GM12892 (cell line): ENCODE results near the gene MTMR8. TPM values are rescaled to one million over a fixed set of nuclear protein-coding genes. Genes with fewer than 3 reads are reported as not detected.
"Not testable (repeated sequence)": the region's sequence is repeated elsewhere in the genome, so short reads cannot be mapped to it uniquely, and the experiment has no call there.

ENCODE experiments used
- DNase-seq: peaks from one replicate; pipeline ENCODE4 v3.0.0; 2011; ENCODE audit not compliant: insufficient read length
- FAIRE-seq: peaks from 2 replicates; lab custom pipeline; 2011; peaks lifted over from hg19 to GRCh38; lab: Jason Lieb, UNC
- POLR2A ChIP-seq: IDR thresholded peaks from 2 replicates; pipeline ENCODE4 v1.6.1; 2011; ENCODE audit warnings: low read depth, low read length, control low read depth
- POLR2AphosphoS5 ChIP-seq: IDR thresholded peaks from 2 replicates; pipeline ENCODE4 v1.6.1; 2011; ENCODE audit warnings: low read depth, low read length, control low read depth
- TAF1 ChIP-seq: IDR thresholded peaks from 2 replicates; pipeline ENCODE4 v1.6.1; 2011; ENCODE audit warnings: low read depth, mild to moderate bottlenecking, control low read depth, low read length, borderline replicate concordance
- polyA plus RNA-seq: library from polyadenylated mRNA; unstranded; fragments of >200 nt; gene quantifications from one replicate; pipeline ENCODE4 v1.2.1, GENCODE V29; 2012; ENCODE audit warnings: missing spikeins, inconsistent platforms; ENCODE audit not compliant: missing spikeins

The MTMR8 gene
- polyA plus RNA-seq = 3.1 TPM

DNA sequence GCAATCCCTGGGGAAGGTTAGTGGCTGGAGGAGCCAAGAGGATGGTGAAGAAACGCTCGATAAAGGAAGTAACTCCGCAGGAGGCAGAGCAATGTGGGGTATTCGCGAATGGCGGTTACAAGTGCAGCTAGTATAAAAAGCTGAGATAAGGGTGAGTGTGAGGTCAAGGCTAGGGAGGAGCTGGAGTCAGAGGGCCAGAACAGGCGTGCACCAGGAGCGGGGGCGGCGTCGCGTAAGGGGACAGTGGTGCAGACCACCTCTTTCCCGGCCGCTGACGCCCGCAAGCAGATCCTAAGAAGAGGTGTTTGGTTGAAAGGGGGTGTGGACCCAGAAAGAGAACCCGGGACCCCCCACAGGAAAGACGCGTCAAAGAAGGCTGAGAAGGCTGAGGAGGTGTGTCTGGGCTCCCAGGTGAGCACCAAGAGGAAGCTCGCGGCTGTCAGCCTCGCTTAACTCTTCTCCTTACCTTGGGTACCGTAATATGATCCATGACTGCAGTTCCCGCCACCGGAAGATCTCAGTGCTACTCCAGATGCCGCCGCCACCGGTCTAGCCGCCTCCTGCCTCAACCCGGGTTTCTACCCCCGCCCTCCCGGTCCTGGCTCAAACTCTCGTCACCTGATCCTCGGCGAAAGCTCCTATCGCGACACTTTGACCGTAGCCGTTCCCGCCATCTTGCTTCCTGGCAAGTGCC lies at the start of gene MTMR8:
Gene MTMR8, minus strand, starts transcription at position 579 of the 694 bp plus-strand sequence. Its CDS starts 89 bp downstream, at position 490.
- peak; percentile 85 for FAIRE-seq
- DNase-seq = peak; percentile 54
- TF ChIP-seq TAF1 = no peak
- TF ChIP-seq POLR2AphosphoS5 = no peak
- no peak for TF ChIP-seq POLR2A

GRCh38 chrX:64439551-64439950 lies 44.3 kb upstream of the MTMR8 start:
- no peak for FAIRE-seq
- TF ChIP-seq POLR2A = no peak
- TF ChIP-seq POLR2AphosphoS5 = no peak
- no peak for TF ChIP-seq TAF1
- DNase-seq = no peak

DNA sequence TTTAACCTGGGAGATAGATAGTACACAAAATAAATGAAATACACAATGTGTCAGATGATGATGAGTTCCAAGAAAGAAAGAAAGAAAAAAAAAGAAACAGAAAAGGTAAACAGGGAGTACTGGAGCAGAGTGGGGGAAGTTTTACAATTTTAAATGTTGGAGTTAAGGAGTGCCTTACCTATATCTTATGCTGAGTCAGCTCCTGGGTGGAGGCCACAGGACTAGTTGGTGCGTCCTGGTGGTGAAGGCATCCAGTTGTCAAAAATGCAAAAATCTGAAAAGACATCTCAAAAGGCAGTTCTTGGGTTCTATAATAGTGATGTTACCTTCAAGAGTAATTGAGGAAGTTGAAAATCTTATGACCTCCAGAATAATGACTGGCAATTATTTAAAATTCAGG lies 42.4 kb upstream of the MTMR8 start:
- no peak for TF ChIP-seq POLR2AphosphoS5
- TF ChIP-seq POLR2A = no peak
- no peak for TF ChIP-seq TAF1
- no peak for DNase-seq
- no peak for FAIRE-seq

- no peak for TF ChIP-seq POLR2AphosphoS5
- no peak for TF ChIP-seq POLR2A
- no peak for TF ChIP-seq TAF1
- FAIRE-seq (no peak), DNase-seq (no peak)
Observed at GRCh38 chrX:64437218-64437617, 42.0 kb upstream of the MTMR8 start.

- DNase-seq (no peak), FAIRE-seq (no peak)
- TF ChIP-seq TAF1 (no peak), POLR2AphosphoS5 (no peak), POLR2A (no peak)
Observed at GRCh38 chrX:64428371-64428770, 33.1 kb upstream of the MTMR8 start.

- TF ChIP-seq POLR2AphosphoS5 (no peak), POLR2A (no peak), TAF1 (no peak)
- FAIRE-seq (no peak), DNase-seq (no peak)
Observed at GRCh38 chrX:64427787-64428186, 32.5 kb upstream of the MTMR8 start.

- FAIRE-seq (no peak), DNase-seq (no peak)
- TF ChIP-seq POLR2A = no peak
- no peak for TF ChIP-seq TAF1
- no peak for TF ChIP-seq POLR2AphosphoS5
Observed at GRCh38 chrX:64427281-64427680, 32.0 kb upstream of the MTMR8 start.

GRCh38 chrX:64409730-64410129 lies 14.5 kb upstream of the MTMR8 start:
- DNase-seq, FAIRE-seq: not testable (repeated sequence)

DNA sequence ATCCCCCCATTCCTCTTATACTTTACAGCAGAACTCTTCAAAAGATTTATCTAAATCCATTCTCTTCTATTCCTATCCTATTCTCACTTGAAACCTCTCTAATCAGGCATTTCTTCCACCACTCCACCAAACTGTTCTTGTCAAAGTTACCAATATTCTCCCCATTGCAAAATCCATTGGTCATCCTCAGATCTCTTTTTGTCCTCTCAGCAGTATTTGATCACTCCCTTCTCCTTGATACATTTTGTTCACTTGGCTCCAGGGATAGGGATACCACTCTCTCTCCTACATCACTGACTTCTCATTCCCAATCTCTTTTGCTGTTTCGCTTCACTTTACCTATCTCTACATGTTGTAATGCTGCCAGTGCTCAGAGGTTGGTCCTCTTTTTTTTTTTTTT lies 2.8 kb upstream of the MTMR8 start:
- DNase-seq (no peak), FAIRE-seq (no peak)
- TF ChIP-seq TAF1 = no peak
- no peak for TF ChIP-seq POLR2AphosphoS5
- TF ChIP-seq POLR2A = no peak

DNA sequence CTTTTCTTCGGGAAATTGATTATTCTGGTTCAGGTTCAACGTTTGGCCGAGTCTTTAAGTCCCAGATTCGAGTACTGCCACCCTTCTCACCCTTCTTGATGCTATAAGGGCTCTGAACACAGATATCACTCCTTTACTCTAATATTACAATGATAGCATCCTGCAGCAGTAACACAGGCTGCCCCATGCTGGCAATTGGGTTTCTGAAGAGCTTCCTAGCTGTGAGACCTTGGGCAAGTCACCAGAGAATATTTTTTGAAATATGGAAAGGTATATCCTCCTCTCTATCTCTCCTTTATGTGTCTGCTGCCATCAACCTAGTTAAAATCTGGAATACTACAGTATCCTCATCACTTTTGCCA lies 297 bp upstream of the MTMR8 start:
- no peak for DNase-seq
- FAIRE-seq = no peak
- TF ChIP-seq TAF1 = no peak
- TF ChIP-seq POLR2A = no peak
- no peak for TF ChIP-seq POLR2AphosphoS5

- TF ChIP-seq POLR2AphosphoS5 (no peak), TAF1 (no peak), POLR2A (no peak)
- no peak for FAIRE-seq
- DNase-seq = no peak
Observed at GRCh38 chrX:64394059-64394873, 986 bp downstream of the MTMR8 start.

DNA sequence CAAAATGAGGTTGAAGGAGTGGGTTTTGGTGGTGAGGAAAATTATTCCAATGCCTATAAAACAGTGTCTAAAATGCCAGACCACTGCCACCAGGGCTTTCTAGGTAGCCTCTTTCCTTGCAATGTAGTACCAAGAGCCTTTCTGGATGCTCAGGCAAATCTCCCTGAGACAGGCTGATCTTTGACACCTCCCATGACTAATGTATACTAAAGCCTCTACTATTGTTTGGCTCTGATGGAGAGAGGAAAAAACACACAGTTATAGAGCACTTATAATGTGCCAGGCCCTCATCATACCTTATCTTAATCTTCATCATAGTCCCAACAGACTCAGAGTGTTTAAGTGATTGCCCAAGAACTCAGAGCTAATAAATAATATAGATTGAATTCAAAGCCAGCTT lies 5.8 kb downstream of the MTMR8 start:
- no peak for DNase-seq
- no peak for FAIRE-seq
- TF ChIP-seq POLR2A (no peak), POLR2AphosphoS5 (no peak), TAF1 (no peak)

GRCh38 chrX:64380789-64381188 lies 14.5 kb downstream of the MTMR8 start:
- not testable (repeated sequence) for FAIRE-seq, DNase-seq
